ENCODE measurements around the gene MYO6.
"Not testable (repeated sequence)": the region's sequence is repeated elsewhere in the genome, so short reads cannot be mapped to it uniquely, and the experiment has no call there.

Gene MYO6

GRCh38 chr6:75893776-75894152 is 144.7 kb downstream of the MYO6 start:
- FAIRE-seq: no peak

- FAIRE-seq: no peak
Measured at GRCh38 chr6:75896526-75896925, 147.5 kb downstream of the MYO6 start.

- not testable (repeated sequence) for FAIRE-seq
Measured at GRCh38 chr6:75900216-75900615, 151.2 kb downstream of the MYO6 start.

GRCh38 chr6:75905129-75905528 is 156.1 kb downstream of the MYO6 start:
- FAIRE-seq: not testable (repeated sequence)

- no peak for FAIRE-seq
Measured at GRCh38 chr6:75906871-75907270, 157.8 kb downstream of the MYO6 start.

- no peak for FAIRE-seq
Measured at GRCh38 chr6:75907444-75907843, 158.4 kb downstream of the MYO6 start.

GRCh38 chr6:75913040-75913439 is 164.0 kb downstream of the MYO6 start:
- no peak for FAIRE-seq

GRCh38 chr6:75922226-75922625 is 173.2 kb downstream of the MYO6 start:
- no peak for FAIRE-seq

GRCh38 chr6:75926293-75927168 is 177.5 kb downstream of the MYO6 start:
- no peak for FAIRE-seq

- FAIRE-seq: no peak
Measured at GRCh38 chr6:75931011-75931680, 182.1 kb downstream of the MYO6 start.

GRCh38 chr6:75932067-75932466 is 183.0 kb downstream of the MYO6 start:
- no peak for FAIRE-seq

- no peak for FAIRE-seq
Measured at GRCh38 chr6:75933387-75933975, 184.4 kb downstream of the MYO6 start.

- peak; percentile 83 for FAIRE-seq
Measured at GRCh38 chr6:75934643-75935472, 185.8 kb downstream of the MYO6 start.

- no peak for FAIRE-seq
Measured at GRCh38 chr6:75935473-75935793, 186.4 kb downstream of the MYO6 start.

GRCh38 chr6:75936682-75937081 is 187.6 kb downstream of the MYO6 start:
- no peak for FAIRE-seq

GRCh38 chr6:75937846-75938245 is 188.8 kb downstream of the MYO6 start:
- no peak for FAIRE-seq

- no peak for FAIRE-seq
Measured at GRCh38 chr6:75940564-75940963, 191.5 kb downstream of the MYO6 start.

- no peak for FAIRE-seq
Measured at GRCh38 chr6:75941509-75941908, 192.5 kb downstream of the MYO6 start.

GRCh38 chr6:75943381-75943780 is 194.3 kb downstream of the MYO6 start:
- FAIRE-seq: no peak

GRCh38 chr6:75946146-75946831 is 197.2 kb downstream of the MYO6 start:
- no peak for FAIRE-seq

GRCh38 chr6:75947935-75948334 is 198.9 kb downstream of the MYO6 start:
- no peak for FAIRE-seq

- no peak for FAIRE-seq
Measured at GRCh38 chr6:75952128-75952527, 203.1 kb downstream of the MYO6 start.

- no peak for FAIRE-seq
Measured at GRCh38 chr6:75963569-75963968, 214.5 kb downstream of the MYO6 start.
